Prostate gland (tissue), 2 donors: ENCODE results near the gene KCTD15. TPM values are rescaled to one million over a fixed set of nuclear protein-coding genes. Genes with fewer than 3 reads are reported as not detected.

Experiments used
- DNase-seq: peaks from one replicate; pipeline ENCODE4 v3.0.0-alpha.2; 2019; ENCODE audit warnings: low spot score
- H3K27ac ChIP-seq, 2 donors: fragments of 200-600 bp; sonication (generic); 2 replicates each; pipeline ENCODE4 v1.5.1; 2017 to 2019
- H3K27me3 ChIP-seq: fragments of 200-600 bp; sonication (generic); replicated peaks from 2 replicates; pipeline ENCODE4 v1.5.1; 2019; ENCODE audit not compliant: insufficient read depth
- H3K36me3 ChIP-seq, 2 donors: fragments of 200-600 bp; sonication (generic); 1 replicate in 1 of 2; 2 replicates in 1 of 2; pipeline versions ENCODE4 v1.5.1 to v1.8.1; 2017 to 2019
- H3K4me1 ChIP-seq: fragments of 200-600 bp; sonication (generic); replicated peaks from 2 replicates; pipeline ENCODE4 v1.5.1; 2019
- H3K4me3 ChIP-seq, 2 donors: fragments of 200-600 bp; sonication (generic); 2 replicates each; pipeline ENCODE4 v1.5.1; 2017 to 2019
- H3K9me3 ChIP-seq: fragments of 200-600 bp; sonication (generic); 2 replicates; pipeline ENCODE4 v1.5.1; 2017
- CTCF ChIP-seq, 4 experiments: fragments of 200-600 bp in 2 of 4; fragments of 450-650 bp in 2 of 4; sonication (generic) in 2 of 4; IDR thresholded peaks; 1 replicate in 3 of 4; 2 replicates in 1 of 4; pipeline ENCODE4 v1.5.1; 2016 to 2019; ENCODE audit warnings: antibody characterized with exemption in 4 of 4, mild to moderate bottlenecking in 2 of 4, moderate library complexity in 2 of 4
- POLR2A ChIP-seq: fragments of 450-650 bp; IDR thresholded peaks from one replicate; pipeline ENCODE4 v1.6.1; 2016; ENCODE audit warnings: antibody characterized with exemption, mild to moderate bottlenecking
- POLR2AphosphoS5 ChIP-seq: sonication (generic); formaldehyde crosslinking; IDR thresholded peaks from one replicate; pipeline ENCODE4 v1.6.1; 2017; ENCODE audit warnings: antibody characterized with exemption
- WGBS: methylation state at CpG from one replicate; pipeline ENCODE4 v1.1.5; 2018; 5-methylcytosine and 5-hydroxymethylcytosine counted together
- intact Hi-C: fragments of 100-400 bp; cut with DNase I; formaldehyde crosslinking; loops from one replicate; pipeline ENCODE4 v1.14.2; 2022
- total RNA-seq, 2 donors: library from RNA; depleted of rRNA; stranded (reverse); fragments of >200 nt; gene quantifications; one replicate each; pipeline ENCODE4 v1.1.0, GENCODE V29; 2016

KCTD15 gene
- total RNA-seq, 2 donors from 2014 or later = 41.7 to 74.6 TPM

GRCh38 chr19:33771384-33772101, 25.1 kb upstream of the KCTD15 start:
- DNase-seq = peak; percentile 72
- Histone ChIP-seq H3K4me1 (no peaks in the 10 kb centered on the region), H3K27me3 (no peaks in the 10 kb centered on the region), H3K27ac (no peak overlapping the region), H3K4me3 (no peak overlapping the region), H3K36me3 (no peaks in the 10 kb centered on the region), H3K9me3 (no peaks in the 10 kb centered on the region)
- intact Hi-C loops = loop anchor here (1.0 to 5.0 kb wide), 2 partner anchors 341 to 354 kb away; no protein-coding TSS in a partner anchor
- 31% methylated on average over 18 of the region's 19 CpGs for WGBS
- TF ChIP-seq POLR2AphosphoS5 (no peak), CTCF (IDR thresholded peaks at IDR 0.05) (peak; percentile 84 to 96 (median 90)), POLR2A (no peak)

- no peak for DNase-seq
- Histone ChIP-seq H3K27me3 (no peaks in the 10 kb centered on the region), H3K4me3 (no peak overlapping the region), H3K36me3 (no peaks in the 10 kb centered on the region), H3K27ac (no peak overlapping the region), H3K4me1 (no peaks in the 10 kb centered on the region), H3K9me3 (no peaks in the 10 kb centered on the region)
- WGBS = 96% methylated on average over 72 of the region's 72 CpGs
- TF ChIP-seq POLR2A = no peak
- TF ChIP-seq POLR2AphosphoS5 = no peak
- TF ChIP-seq CTCF (IDR thresholded peaks at IDR 0.05) = no peak
- intact Hi-C loops = loop anchor here (5.0 kb wide), 1 partner anchor 355 kb away; no protein-coding TSS in a partner anchor
Measured at GRCh38 chr19:33772102-33772857, 24.4 kb upstream of the KCTD15 start.

GRCh38 chr19:33772858-33773180, 23.9 kb upstream of the KCTD15 start:
- intact Hi-C loops = loop anchor here (5.0 kb wide), 1 partner anchor 356 kb away; no protein-coding TSS in a partner anchor
- Histone ChIP-seq H3K9me3 (no peaks in the 10 kb centered on the region), H3K4me3 (no peak overlapping the region), H3K4me1 (no peaks in the 10 kb centered on the region), H3K27ac (no peak overlapping the region), H3K27me3 (no peaks in the 10 kb centered on the region), H3K36me3 (no peaks in the 10 kb centered on the region)
- WGBS = 94% methylated on average over 23 of the region's 23 CpGs
- no peak for DNase-seq
- TF ChIP-seq CTCF (IDR thresholded peaks at IDR 0.05) (no peak), POLR2A (no peak), POLR2AphosphoS5 (no peak)

- Histone ChIP-seq H3K4me1 (no peaks in the 10 kb centered on the region), H3K27me3 (no peaks in the 10 kb centered on the region), H3K9me3 (no peaks in the 10 kb centered on the region), H3K36me3 (no peaks in the 10 kb centered on the region), H3K27ac (no peak overlapping the region), H3K4me3 (no peak overlapping the region)
- intact Hi-C loops = loop anchor here (5.0 kb wide), 1 partner anchor 357 kb away; no protein-coding TSS in a partner anchor
- no peak for TF ChIP-seq POLR2AphosphoS5
- no peak for TF ChIP-seq POLR2A
- TF ChIP-seq CTCF (IDR thresholded peaks at IDR 0.05) = no peak
- 51% methylated on average over 6 of the region's 6 CpGs for WGBS
- no peak for DNase-seq
Measured at GRCh38 chr19:33773704-33774624, 22.7 kb upstream of the KCTD15 start.
